ENCODE results near the gene GPNMB. TPM values are rescaled to one million over a fixed set of nuclear protein-coding genes. Genes with fewer than 3 reads are reported as not detected.
A peak's percentile ranks its signal among the peaks of the same experiment; 100 is the strongest.

GPNMB gene
- total and polyA plus RNA-seq, 2 of the 13 experiments (the other 11 are each of a cell fraction or from before 2014, with no cell fraction given): 1.1 to 1.6 TPM

DNA sequence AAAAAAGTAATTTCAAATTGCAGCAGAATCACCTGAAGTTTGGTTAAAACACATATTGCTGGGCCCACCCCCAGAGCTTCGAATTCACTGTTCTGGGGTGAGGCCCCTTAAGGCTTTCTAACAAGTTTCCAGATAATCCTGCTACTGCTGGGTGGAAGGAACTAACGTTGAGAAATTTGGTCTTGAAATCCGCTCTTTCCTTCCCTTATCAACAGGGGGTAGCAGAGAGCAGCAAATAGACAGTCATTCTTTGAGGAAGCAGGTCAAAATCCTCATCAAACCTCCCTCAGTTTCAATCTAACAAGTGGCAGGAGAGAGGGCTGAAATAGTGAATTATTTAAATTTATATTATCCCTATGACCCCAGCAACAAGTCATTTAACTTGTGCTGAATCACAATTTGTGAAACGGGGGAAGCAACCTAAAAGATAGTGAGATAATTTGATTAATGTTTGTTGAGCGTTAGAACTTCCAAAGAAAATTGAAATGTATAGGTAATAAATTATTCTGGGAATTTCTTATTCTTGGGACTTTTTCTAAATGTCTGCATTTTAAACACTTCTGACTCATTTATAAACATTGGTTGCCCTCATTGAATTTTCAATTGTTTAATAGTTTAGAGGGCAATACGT lies 30.9 kb downstream of the GPNMB start:
- H3K27ac ChIP-seq (ENCODE audit: extremely low read length, insufficient read depth, low read length): no peak overlapping the region
- H3K79me2 ChIP-seq (ENCODE audit: insufficient read depth, low read length): no peaks in the 10 kb centered on the region
- H3K4me1 ChIP-seq (ENCODE audit: insufficient read depth, low read length): peaks cover 32% of the 10 kb centered on the region
- peak; percentile 76 for DNase-seq (ENCODE audit: low spot score)
- FAIRE-seq: peak; percentile 63
- H3K9ac ChIP-seq (ENCODE audit: insufficient read depth, low read depth, low read length): no peak overlapping the region
- in situ Hi-C loops (cut with HindIII; ENCODE audit: extremely low pct_ligation_motif_present, low pct_unique_long_range_greater_than_20kb) (loop anchor here (10.0 kb wide), 1 partner anchor 247 kb away; no protein-coding TSS in a partner anchor), intact Hi-C loops (cut with micrococcal nuclease; ENCODE audit: unreplicated experiment) (loop anchor here (1.0 to 10.0 kb wide), 4 partner anchors 16 to 157 kb away; partner anchors contain the start of gene MALSU1)
- no peak overlapping the region for H3K4me2 ChIP-seq (ENCODE audit: low read depth, low read length)
- H3K27me3 ChIP-seq (ENCODE audit: control insufficient read depth in 1 of 2, insufficient read depth in 2 of 2, low read length in 2 of 2): no peaks in the 10 kb centered on the region
- H3K36me3 ChIP-seq (replicated peaks in 1 of 2; ENCODE audit: control insufficient read depth in 1 of 2, insufficient read depth in 2 of 2, low read length in 2 of 2): no peaks in the 10 kb centered on the region
- H3K4me3 ChIP-seq (replicated peaks in 1 of 3; ENCODE audit: insufficient read depth in 1 of 3, low read depth in 2 of 3, low read length in 3 of 3): no peak overlapping the region
- no peaks in the 10 kb centered on the region for H4K20me1 ChIP-seq (ENCODE audit: insufficient read depth, low read length)
- H2AFZ ChIP-seq (ENCODE audit: low read length): no peak overlapping the region
- peak; percentile 49 for ATAC-seq
- H3K9me3 ChIP-seq (ENCODE audit: low read length): no peaks in the 10 kb centered on the region
- POLR2A ChIA-PET: interaction anchor here (1.2 to 2.8 kb wide), 3 partner anchors 17 to 81 kb away, joined by 3 to 13 read pairs (median 4); partner anchors contain the start of gene MALSU1
- CTCF ChIA-PET (ENCODE audit: low intra/inter-chr PET ratio, low total read pairs): interaction anchor here (1.1 kb wide), 1 partner anchor 185 kb away, joined by 3 read pairs; no protein-coding TSS in a partner anchor
- 39% methylated on average over 6 of the region's 6 CpGs for WGBS (ENCODE audit: low lambda C conversion rate)
- BruUV-seq (replicated peaks): no TSS peak
- TF ChIP-seq ZMYM4 (CRISPR knock-in tag; IDR thresholded peaks at IDR 0.05) (no peak), SMAD9 (CRISPR knock-in tag; IDR thresholded peaks at IDR 0.05) (no peak), NFAT5 (CRISPR knock-in tag; IDR thresholded peaks at IDR 0.05) (no peak), THAP11 (CRISPR knock-in tag; IDR thresholded peaks at IDR 0.05) (no peak), MED1 (CRISPR knock-in tag; IDR thresholded peaks at IDR 0.05) (peak; percentile 30; the same call in 1 of the 2 replicates), NFRKB (IDR thresholded peaks at IDR 0.05) (no peak), ZNF343 (CRISPR knock-in tag; IDR thresholded peaks at IDR 0.05) (no peak), RELA (CRISPR knock-in tag; IDR thresholded peaks at IDR 0.05) (no peak), SNAPC2 (CRISPR knock-in tag; IDR thresholded peaks at IDR 0.05) (no peak), ZKSCAN5 (CRISPR knock-in tag; IDR thresholded peaks at IDR 0.05) (no peak), ZNF607 (CRISPR knock-in tag; IDR thresholded peaks at IDR 0.05; ENCODE audit: borderline replicate concordance) (no peak), CREB1 (IDR thresholded peaks at IDR 0.05) (no peak), CREB1 (CRISPR knock-in tag; IDR thresholded peaks at IDR 0.05) (0 out of 2 replicates have a peak, but pooled peaks have one; percentile 12), SNAI1 (CRISPR knock-in tag; IDR thresholded peaks at IDR 0.05; ENCODE audit: borderline replicate concordance) (no peak)
- TF ChIP-seq, protein P1, sequence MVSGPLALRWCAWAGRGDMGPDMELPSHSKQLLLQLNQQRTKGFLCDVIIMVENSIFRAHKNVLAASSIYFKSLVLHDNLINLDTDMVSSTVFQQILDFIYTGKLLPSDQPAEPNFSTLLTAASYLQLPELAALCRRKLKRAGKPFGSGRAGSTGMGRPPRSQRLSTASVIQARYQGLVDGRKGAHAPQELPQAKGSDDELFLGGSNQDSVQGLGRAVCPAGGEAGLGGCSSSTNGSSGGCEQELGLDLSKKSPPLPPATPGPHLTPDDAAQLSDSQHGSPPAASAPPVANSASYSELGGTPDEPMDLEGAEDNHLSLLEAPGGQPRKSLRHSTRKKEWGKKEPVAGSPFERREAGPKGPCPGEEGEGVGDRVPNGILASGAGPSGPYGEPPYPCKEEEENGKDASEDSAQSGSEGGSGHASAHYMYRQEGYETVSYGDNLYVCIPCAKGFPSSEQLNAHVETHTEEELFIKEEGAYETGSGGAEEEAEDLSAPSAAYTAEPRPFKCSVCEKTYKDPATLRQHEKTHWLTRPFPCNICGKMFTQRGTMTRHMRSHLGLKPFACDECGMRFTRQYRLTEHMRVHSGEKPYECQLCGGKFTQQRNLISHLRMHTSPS (CRISPR knock-in tag; IDR thresholded peaks at IDR 0.05; ENCODE audit: low read depth): no peak

Measured in HepG2 (cell line).